Fibroblast of the aortic adventitia (primary cell): ENCODE measurements around the gene NCKIPSD. TPM values are rescaled to one million over a fixed set of nuclear protein-coding genes. Genes with fewer than 3 reads are reported as not detected.

ENCODE experiments used
- DNase-seq: peaks from one replicate; pipeline ENCODE4 v3.0.0-alpha.2; 2010; ENCODE audit warnings: low read depth
- H3K4me3 ChIP-seq: 2 replicates; pipeline ENCODE4 v1.5.1; 2011; ENCODE audit warnings: low read depth, mild to moderate bottlenecking, control low read depth, low read length, moderate library complexity
- CTCF ChIP-seq: IDR thresholded peaks from 2 replicates; pipeline ENCODE4 v1.5.1; 2011; ENCODE audit warnings: mild to moderate bottlenecking, low read length, control low read depth, inconsistent platforms; ENCODE audit not compliant: insufficient read depth
- total RNA-seq: library from RNA; depleted of rRNA; stranded (reverse); fragments of >200 nt; gene quantifications from 2 replicates; pipeline ENCODE4 v1.2.3, GENCODE V29; 2012; ENCODE audit warnings: low replicate concordance

NCKIPSD gene
- total RNA-seq, 1 donor, result 20.0 TPM

GRCh38 chr3:48684480-48685143, 1.1 kb downstream of the NCKIPSD start:
- peak; percentile 27 for DNase-seq
- no peak for TF ChIP-seq CTCF
- H3K4me3 ChIP-seq, result peak overlapping the region; percentile 98

GRCh38 chr3:48684054-48684349, 1.7 kb downstream of the NCKIPSD start:
- peak; percentile 26 for DNase-seq
- H3K4me3 ChIP-seq, result peak overlapping the region; percentile 98
- TF ChIP-seq CTCF, result no peak

- no peak overlapping the region for H3K4me3 ChIP-seq
- TF ChIP-seq CTCF, result no peak
- DNase-seq, result no peak
Measured at GRCh38 chr3:48682786-48683185, 2.9 kb downstream of the NCKIPSD start.

GRCh38 chr3:48681974-48682610, 3.6 kb downstream of the NCKIPSD start:
- H3K4me3 ChIP-seq, result no peak overlapping the region
- no peak for TF ChIP-seq CTCF
- no peak for DNase-seq

- DNase-seq, result no peak
- H3K4me3 ChIP-seq, result no peak overlapping the region
- no peak for TF ChIP-seq CTCF
Measured at GRCh38 chr3:48681541-48681880, 4.2 kb downstream of the NCKIPSD start.

- DNase-seq, result no peak
- H3K4me3 ChIP-seq, result no peak overlapping the region
- no peak for TF ChIP-seq CTCF
Measured at GRCh38 chr3:48680811-48681540, 4.7 kb downstream of the NCKIPSD start.
